HG03159 (cell line): ENCODE measurements around the gene SLC1A5.
"Not testable (repeated sequence)": the region's sequence is repeated elsewhere in the genome, so short reads cannot be mapped to it uniquely, and the experiment has no call there.

Experiments used
- ATAC-seq: cut with Tn5 transposase; IDR thresholded peaks from one replicate; pipeline ENCODE4 v1.9.1; 2021; ENCODE audit warnings: mild to moderate bottlenecking, moderate library complexity; ENCODE audit not compliant: unreplicated experiment

Gene SLC1A5

DNA sequence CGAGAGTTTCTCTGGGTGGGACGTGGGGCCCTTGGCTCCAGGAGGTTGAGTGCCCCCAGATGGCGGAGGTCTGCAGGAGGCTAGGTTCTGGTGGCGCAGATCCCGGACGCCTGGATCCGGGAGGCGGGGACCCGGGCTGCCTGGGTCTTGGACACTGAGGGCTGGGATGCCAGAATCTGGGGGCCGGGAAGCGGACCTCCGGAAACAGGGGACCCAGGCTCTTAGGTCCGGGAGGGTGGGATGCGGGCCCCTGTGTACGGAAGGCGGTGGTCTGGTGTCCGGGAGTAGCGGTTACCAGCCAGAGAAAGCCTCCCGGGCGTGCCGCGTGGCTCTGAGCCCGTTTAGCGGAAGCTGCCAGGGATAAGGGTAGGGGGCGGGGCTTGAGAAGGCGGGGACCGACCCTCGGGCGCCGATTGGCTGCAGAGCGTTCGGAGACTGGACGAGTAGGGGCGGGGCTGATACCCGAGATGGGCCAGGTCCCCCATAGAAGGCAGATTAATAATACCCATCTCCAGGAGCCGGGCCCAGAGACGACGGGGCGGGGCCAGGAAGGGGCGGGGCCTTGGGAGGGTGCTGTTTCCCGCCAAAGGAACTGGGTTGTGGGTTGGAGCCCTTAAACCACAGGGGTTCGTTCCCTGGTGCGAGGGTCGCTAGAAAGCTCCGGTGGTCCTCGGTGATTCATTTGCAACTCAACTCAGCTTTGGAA lies at the start of gene SLC1A5:
Gene SLC1A5, minus strand, starts transcription at position 333 of the 706 bp plus-strand sequence. CDS start 629 bp downstream, outside the sequence.
- ATAC-seq: peak; percentile 69

DNA sequence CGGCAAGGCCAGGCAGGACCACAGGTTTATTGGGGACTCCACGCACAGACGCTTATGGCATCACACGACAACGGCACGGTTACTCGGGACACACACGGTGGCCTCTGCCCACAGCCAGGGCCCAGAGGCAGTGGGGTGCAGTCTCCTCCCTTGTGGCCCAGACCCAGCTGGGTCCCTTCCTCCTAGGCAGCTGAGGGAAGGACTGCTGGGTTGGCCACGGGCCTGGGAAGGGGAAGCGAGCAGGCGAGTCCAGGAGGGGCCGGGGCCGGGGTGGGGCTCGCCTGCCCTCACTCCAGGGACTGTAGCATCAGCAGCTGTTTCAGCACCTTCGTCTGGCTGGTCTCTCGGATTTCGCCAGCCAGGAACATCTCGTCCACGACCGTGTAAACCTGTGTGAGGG lies 49.8 kb upstream of the SLC1A5 start:
- no peak for ATAC-seq

DNA sequence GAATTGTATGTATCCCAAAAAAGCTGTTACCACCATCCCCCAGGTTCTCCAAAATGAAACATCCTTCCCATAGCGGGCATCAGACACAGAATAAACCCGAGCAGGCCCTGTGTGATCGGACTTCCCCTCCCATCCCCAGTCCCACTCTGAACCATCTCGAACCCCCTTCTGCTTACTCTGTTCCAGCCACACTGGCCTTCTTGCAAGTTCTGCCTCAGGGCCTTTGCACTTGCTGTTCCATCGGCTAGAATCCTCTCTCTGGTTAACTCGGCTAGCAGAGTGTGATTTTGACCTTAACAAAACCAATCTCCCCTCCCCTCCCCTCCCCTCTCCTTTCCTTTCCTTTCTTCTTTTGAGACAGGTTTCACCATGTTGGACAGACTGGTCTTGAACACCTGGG lies 46.6 kb upstream of the SLC1A5 start:
- ATAC-seq: no peak

DNA sequence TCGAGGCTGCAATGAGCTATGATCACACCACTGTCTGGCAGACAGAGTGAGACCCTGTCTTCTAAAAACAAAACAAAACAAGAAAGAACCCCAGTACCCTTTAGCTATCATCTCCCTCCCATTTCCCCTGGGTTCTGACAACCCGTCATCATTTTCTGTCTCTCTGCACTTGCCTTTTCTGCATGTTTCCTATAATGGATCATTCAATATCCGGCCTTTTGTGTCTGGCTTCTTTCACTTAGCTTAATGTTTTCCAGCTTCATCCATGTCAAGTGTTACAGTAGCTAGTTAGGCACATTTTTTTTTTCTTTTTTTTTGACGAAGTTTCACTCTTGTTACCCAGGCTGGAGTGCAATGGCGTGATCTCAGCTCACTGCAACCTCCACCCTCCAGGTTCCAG lies 45.7 kb upstream of the SLC1A5 start:
- no peak for ATAC-seq

DNA sequence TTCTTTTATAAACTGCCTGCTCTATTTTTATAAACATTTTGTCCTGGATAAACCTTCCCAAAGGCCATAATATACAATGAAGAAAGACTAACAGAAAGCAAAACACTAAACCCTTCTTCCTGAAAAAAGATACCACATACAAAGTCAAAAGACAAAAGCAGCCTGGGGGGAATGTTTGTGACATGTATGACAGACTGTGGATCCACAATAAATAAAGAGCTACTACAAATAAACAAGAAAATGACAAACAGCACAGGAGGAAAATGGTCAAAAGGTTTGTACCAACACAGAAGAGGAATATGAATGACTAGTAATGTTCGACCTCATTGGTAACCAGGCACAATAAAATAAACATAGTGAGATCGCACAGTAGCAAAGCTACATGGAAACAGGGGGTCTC lies 42.5 kb upstream of the SLC1A5 start:
- no peak for ATAC-seq

DNA sequence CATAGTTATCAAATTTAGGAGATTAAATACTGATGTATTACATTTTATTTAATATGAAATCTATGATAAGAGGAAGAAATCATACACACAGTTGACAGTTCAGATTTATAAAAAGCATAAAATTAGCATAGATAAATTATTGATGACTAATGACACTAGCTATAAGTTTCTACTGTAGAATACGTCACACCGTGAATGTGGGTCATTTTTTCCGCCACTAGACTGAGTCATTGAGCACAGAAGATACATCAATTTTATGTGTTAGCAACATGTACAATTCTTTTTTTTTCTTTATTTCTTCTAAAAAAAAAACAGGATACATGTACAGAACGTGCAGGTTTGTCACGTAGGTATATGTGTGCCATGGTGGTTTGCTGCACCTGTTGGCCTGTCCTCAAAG lies 40.1 kb upstream of the SLC1A5 start:
- ATAC-seq: no peak

DNA sequence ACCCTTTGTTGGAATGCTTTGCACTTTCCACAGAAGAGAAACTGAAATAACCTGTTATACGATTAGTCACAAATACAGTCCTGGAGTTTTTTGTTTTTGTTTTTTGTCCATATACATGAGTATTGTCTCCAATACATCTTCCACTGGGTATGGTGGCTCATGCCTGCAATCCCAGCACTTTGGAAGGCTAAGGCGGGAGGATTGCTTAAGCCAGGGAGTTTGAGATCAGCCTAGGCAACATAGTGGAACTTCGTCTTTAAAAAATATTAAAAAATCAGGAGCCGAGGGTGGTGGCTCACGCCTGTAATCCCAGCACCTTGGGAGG lies 37.3 kb upstream of the SLC1A5 start:
- ATAC-seq: no peak

DNA sequence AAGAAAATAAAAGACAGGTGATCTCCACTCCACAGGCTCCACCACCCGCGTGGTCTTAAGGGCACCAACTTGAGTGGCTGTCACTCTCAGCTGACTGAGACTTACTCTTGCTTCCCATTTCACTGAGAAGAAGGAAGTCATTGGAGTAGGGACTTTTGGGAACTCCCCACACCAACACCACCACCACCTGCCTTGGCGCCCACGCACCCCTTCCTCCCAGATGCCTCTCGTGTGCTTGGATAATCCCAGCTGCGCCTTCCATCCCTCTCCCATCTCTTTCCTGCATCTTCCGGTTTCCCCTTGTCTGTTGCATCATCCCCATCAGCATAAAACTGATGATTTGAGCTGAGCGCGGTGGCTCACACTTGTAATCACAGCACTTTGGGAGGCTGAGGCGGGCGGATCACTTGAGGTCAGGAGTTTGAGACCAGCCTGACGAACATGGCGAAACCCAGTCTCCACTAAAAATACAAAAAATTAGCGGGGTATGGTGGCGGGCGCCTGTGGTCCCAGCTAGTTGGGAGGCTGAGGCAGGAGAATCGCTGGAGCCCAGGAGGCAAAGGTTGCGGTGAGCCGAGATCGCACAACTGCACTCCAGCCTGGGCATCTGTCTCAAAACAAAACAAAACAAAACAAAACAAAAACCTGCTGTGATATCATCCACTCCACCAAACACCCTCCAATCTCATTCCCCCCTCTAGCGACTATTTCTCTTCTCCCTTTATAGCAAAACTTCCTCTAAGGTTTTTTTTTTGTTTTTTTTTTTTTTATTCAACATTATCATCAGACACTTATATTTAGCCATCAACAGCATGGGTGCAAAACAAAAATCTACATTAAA lies 36.7 kb upstream of the SLC1A5 start:
- ATAC-seq: no peak

DNA sequence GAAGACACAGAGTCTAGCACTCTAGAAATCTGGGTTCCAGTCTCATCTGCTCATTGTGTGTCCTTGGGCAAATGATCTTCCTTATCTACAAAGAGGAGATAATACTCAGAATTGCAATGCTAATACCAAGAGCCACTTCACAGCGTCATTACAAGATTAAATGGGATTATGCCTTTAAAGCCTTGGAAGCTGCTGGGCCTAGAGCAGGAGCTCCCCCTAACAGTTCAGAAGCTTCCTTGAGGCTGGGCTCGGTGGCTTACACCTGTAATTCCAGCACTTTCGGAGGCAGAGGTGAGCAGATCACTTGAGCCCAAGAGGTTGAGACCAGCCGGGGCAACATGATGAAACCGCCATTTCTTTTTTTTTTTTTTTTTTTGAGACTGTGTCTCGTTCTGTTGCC lies 34.7 kb upstream of the SLC1A5 start:
- no peak for ATAC-seq

DNA sequence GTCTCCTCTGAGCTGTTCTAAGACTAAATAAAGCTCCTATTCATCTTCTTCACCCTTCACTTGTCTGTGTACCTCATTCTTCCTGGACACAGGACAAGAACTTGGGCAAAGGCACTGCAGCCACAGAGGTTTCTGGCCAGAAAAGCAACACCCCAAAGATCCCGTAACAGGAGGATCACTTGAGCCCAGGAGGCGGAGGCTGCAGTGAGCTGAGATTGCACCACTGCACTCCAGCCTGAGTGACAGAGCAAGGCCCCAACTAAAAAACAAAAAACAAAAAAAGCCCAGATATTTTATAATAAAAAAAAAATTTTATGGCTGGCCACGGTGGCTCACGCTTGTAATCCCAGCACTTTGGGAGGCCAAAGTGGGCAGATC lies 34.0 kb upstream of the SLC1A5 start:
- ATAC-seq: not testable (repeated sequence)

DNA sequence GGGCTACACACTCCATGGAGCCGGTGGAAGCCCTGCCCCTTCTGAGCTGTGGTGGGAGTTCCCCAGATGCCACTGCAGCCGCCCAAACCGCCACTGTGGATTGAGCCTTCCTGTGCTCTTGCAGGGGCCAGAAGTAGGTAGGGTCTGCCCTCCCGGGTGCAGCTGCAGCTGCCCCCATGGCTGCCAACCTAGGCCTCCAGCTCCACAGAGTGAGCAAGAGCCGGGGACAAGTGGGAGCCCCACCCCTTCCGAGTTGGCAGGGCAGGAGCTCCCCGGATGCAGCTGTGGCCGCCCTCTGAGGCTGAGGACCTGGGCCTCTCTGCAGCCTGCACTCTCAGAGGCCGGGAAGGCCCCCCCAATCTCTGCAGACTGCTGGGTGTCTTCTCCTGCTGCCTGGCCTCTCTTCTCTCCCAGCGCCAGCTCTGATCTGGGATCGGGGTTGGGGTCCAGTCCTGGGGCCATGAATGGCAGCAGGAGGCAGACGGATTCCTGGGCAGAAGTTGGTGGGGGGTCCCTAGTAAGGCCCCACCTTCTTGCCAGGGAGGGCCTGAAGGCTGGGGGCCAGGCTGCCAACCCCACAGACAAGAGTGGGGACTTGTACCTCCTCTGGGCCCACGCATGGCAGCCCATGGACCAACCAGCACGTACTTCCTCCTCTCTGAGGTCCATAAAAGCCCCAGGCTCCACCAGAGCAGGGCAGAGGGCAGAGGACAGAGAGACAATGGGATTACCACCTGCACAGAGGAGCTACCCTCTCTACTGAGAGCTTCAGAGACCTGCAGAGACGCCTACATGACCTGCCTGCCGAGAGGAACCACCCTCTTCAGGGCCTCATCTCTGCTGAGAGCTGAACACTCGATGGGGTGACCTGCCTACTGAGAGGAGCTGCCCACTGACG lies 33.4 kb upstream of the SLC1A5 start:
- no peak for ATAC-seq

DNA sequence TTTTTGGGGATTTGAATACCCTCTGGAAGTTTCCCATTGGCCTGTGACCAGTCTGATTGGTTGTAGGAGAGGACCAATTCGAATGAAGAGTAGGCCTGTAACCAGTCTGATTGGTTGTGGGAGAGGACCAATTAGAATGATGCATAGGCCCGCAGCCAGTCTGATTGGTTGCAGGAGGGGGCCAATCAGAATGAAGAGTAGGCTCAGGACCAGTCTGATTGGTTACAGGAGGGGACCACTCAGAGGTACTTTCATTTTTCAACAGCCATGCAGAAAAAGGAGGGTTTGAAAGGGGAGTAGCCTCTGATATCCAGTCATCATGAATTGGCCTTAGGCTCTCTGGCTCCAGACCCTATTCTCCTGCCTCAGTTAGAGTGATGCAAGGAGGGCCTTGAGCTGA lies 30.4 kb upstream of the SLC1A5 start:
- no peak for ATAC-seq

DNA sequence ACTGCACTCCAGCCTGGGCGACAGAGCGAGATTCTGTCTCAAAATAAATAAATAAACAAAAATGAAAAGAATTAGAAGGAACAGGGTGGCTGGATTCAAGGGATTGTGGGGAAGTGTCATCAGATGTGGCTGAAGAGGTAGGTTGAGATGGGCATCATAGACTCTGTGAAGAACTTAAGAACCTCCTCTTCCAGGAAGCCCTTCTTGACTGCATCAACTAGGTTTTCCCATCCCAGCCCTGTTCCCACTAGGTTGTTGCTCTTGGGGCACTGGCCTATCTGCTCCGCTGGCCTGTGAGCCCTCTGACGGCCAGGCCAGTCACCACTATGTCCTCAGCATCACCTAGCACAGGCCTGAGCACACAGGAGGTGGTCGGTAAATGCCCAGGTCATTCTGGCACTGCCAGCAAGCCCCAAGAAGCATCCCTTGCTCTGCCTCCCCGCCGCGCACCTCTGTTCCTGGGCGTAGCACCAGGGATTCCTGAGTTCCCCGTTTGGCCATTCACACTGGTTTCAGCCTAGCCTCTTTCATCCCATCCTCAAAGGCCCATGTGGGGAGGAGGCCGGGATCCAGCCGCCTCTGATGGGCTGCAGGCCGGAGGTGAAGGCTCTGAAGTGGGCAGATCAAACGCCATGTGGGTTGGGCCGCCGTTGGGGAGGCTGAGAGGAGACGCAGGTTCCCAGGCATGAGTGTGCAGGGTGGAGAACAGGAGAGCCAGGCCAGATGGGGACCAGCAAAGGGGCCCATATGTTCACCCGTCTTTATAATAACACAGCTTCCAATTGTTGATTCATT lies 27.6 kb upstream of the SLC1A5 start:
- ATAC-seq: no peak

DNA sequence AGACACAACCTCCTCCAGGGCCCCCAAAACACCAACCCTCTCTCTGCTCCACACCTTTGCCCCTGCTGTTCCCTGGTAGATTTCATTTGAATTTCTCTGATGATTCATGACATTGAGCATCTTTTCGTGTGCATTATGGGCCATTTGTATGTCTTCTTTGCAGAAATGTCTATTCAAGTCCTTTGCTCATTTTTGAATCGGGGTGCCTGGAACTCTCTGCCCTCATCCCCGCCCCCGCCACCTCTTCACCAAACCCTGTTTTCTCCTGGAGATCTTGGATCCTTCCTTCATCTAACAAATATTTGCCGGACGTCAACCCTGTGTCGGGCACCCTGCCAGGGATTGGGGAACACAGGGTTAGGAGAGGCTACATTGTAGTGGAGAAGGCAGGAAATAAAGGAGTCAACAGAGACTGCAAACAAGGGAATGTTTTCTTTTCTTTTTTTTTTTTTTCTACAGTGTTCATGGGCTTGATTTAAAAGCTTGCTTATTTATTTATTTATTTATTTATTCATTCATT lies 25.5 kb upstream of the SLC1A5 start:
- ATAC-seq: no peak

DNA sequence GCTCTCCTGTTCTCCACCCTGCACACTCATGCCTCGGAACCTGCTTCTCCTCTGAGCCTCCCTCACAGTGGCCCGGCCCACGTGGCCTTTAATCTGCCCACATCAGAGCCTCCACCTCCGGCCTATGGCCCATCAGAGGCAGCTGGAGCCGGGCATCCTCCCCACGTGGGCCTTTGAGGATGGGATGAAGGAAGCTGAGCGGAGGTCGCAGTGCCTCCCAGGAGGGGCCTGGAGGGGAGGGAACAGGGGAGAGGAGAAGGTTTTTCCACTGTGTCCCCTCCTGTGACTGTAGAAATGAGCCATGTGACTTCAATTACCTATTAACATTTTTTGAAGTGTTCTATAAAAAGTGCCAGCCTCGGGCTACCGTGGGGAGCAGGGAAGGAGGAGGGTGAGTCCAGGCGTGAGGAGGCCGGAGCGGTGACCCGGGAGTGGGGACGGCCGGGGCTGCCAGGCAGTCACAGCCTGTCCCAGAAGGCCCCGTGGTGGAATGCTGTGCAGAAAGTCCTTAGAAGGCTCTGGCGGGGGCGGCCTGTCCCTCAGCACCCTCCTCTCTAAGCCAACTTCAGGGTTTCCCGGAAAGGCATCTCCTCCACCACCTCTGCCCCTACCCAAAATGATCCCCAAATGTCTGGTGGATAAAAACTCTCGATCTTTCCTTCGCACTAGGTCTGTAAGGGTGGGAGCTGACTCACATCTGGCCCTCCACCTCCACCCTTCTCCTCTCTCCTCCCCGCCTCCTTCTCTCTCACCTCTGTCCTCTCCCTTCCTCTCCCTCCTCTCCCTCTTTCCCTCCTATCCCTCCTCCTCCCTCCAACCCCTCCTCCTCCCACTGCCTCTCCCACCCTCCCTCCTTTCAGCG lies 24.8 kb upstream of the SLC1A5 start:
- no peak for ATAC-seq

DNA sequence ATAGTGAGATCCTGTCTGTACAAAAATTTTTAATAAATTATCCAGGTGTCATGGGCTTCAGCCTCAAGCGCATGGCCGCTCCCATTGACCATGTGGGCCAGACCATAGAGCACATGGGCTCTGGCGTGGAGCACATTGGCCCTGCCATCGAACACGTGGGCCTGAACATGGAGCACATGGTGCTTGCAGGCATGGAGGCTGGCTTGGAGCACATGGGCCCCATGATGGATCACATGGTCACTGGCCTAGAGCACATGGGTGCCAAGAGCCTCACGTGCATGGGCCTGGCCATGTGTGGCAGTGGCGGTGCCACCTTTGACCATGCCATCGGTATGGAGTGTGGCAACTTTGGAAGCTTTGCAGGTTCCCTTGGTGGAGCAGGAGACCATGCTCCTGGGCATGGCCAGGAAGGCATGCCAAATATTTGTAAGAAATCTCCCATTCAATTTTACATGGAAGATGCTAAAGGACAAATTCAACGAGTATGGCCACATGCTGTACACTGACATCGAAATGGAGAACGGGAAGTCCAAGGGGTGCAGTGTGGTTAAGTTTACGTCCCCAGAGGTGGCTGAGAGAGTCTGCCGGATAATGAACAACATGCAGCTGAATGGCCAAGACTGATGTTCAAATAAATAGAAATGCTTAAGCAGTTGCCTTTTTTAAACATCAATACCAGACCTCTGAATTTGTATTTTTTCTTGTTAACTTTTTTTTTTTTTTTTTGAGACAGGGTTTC lies 21.3 kb upstream of the SLC1A5 start:
- no peak for ATAC-seq

DNA sequence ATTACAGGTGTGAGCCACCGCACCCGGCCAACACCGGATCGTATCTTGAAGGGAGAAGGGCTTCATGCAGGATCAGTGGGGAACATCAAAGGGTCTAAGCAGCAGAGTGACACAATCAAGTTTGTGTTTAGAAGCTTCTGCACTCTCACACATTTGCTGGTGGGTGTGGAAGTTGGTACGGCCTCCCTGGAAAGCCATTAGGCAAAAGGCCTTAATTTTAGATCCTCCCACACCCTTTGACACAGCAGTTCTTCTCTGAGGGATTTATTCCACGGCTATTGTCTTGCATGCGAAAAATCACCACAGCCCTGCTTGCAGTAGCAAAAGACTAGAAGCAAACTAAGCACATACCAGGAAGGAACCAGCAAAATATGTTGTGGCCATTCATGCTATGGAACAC lies 18.3 kb upstream of the SLC1A5 start:
- no peak for ATAC-seq

DNA sequence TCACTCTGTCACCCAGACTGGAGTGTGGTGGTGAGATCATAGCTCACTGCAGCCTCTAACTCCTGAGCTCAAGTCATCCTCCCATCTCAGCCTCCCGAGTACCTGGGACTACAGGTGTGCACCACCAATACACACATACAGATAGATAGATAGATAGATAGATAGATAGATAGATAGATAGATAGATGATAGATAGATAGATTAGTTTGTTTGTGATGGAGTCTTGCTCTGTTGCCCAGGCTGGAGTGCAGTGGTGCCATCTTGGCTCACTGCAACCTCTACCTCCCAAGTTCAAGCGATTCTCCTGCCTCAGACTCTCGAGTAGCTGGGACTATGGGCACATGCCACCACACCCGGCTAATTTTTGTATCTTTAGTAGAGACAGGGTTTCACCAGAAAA lies 16.0 kb upstream of the SLC1A5 start:
- not testable (repeated sequence) for ATAC-seq

DNA sequence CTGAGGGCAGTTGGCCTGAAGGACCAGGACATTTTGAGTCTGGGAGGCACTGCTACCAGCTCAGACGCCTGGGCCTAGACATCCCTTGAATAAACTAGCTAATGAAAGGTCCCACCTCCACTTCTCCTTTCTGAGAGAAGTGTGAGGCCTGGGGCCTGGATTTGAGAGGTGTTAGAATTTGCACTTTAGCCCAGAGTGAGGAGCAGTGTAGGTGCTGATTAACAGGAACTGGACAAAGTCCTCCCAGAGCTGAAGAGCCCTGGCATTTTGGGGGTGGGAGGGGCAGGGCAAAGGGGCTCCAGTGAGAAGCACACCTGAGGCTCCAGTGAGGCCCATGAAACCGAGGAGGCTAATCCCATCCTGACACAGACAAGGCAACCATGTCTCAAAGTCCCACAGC lies 15.2 kb upstream of the SLC1A5 start:
- ATAC-seq: no peak
